Measurements from ENCODE around the gene PTPRCAP.

Gene PTPRCAP

DNA sequence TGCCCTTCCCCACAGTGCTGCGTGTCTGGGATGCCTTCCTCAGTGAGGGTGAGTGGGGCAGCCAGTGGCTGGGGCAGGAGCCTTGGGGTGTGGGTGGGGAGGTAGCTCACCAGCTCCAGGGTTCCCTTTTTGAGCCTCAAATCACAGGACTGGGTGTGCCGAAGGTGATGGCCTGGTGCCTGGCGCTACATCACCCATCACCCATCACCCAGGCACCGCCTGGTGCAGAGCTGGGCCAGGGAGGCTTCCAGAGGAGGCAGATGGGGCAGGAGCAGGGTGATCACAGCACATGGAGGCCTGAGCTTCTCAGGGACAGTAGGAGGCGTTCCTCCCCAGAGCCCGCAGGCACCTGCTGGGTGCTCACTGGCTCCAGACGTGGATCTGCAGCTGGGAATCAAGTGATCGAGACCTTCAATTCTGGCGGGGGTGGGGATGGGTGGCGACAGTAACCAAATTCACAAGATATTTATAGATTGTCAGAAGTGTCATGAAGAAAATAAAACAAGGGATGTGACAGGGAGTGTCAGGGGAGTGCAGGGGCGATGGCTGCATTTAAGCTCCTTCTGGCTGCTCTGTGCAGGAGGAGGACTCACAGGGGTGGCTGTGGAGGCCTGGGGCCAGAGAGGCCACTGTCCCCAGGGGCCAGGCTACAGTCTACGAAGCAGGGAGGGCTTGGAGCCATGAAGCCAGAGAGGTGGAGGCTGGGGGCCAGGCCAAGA is 30.4 kb downstream of the PTPRCAP start:
- TF ChIP-seq TCF12 (IDR thresholded peaks at IDR 0.05; ENCODE audit: low read depth): no peak
- TF ChIP-seq CEBPB (IDR thresholded peaks at IDR 0.05): no peak
- no peak for TF ChIP-seq REST (IDR thresholded peaks at IDR 0.05; ENCODE audit: low read depth)
- TF ChIP-seq TAF1 (IDR thresholded peaks at IDR 0.05; ENCODE audit: low read depth): no peak
- TF ChIP-seq USF1 (IDR thresholded peaks at IDR 0.05): no peak
- no peak for TF ChIP-seq EGR1 (IDR thresholded peaks at IDR 0.05)

GRCh38 chr11:67406420-67406968 is 31.0 kb downstream of the PTPRCAP start:
- no peak for TF ChIP-seq ZBTB7A (IDR thresholded peaks at IDR 0.05; ENCODE audit: low read depth)
- no peak for TF ChIP-seq TAF1 (IDR thresholded peaks at IDR 0.05; ENCODE audit: low read depth)
- no peak for TF ChIP-seq NFIC (IDR thresholded peaks at IDR 0.05)
- no peak for TF ChIP-seq TCF12 (IDR thresholded peaks at IDR 0.05; ENCODE audit: low read depth)
- TF ChIP-seq MAX (IDR thresholded peaks at IDR 0.05): no peak
- no peak for TF ChIP-seq EP300 (IDR thresholded peaks at IDR 0.05; ENCODE audit: borderline replicate concordance)
- TF ChIP-seq CREB1 (IDR thresholded peaks at IDR 0.05; ENCODE audit: low read depth): no peak
- no peak for TF ChIP-seq RAD21 (IDR thresholded peaks at IDR 0.05; ENCODE audit: low read depth)
- TF ChIP-seq EGR1 (IDR thresholded peaks at IDR 0.05): no peak
- no peak for TF ChIP-seq REST (IDR thresholded peaks at IDR 0.05; ENCODE audit: low read depth)
- TF ChIP-seq USF1 (IDR thresholded peaks at IDR 0.05): no peak
- TF ChIP-seq CEBPB (IDR thresholded peaks at IDR 0.05): no peak
- TF ChIP-seq TEAD4 (IDR thresholded peaks at IDR 0.05): no peak
- TF ChIP-seq FOXM1 (IDR thresholded peaks at IDR 0.05; ENCODE audit: borderline replicate concordance, low read depth): no peak
- no peak for TF ChIP-seq YY1 (IDR thresholded peaks at IDR 0.05; ENCODE audit: low read depth)

GRCh38 chr11:67405688-67406339 is 31.7 kb downstream of the PTPRCAP start:
- TF ChIP-seq TEAD4 (IDR thresholded peaks at IDR 0.05): no peak
- TF ChIP-seq CREB1 (IDR thresholded peaks at IDR 0.05; ENCODE audit: low read depth): no peak
- TF ChIP-seq REST (IDR thresholded peaks at IDR 0.05; ENCODE audit: low read depth): no peak
- TF ChIP-seq CEBPB (IDR thresholded peaks at IDR 0.05): no peak
- no peak for TF ChIP-seq TCF12 (IDR thresholded peaks at IDR 0.05; ENCODE audit: low read depth)
- no peak for TF ChIP-seq RAD21 (IDR thresholded peaks at IDR 0.05; ENCODE audit: low read depth)
- no peak for TF ChIP-seq USF1 (IDR thresholded peaks at IDR 0.05)
- TF ChIP-seq EP300 (IDR thresholded peaks at IDR 0.05; ENCODE audit: borderline replicate concordance): no peak
- no peak for TF ChIP-seq FOXM1 (IDR thresholded peaks at IDR 0.05; ENCODE audit: borderline replicate concordance, low read depth)

DNA sequence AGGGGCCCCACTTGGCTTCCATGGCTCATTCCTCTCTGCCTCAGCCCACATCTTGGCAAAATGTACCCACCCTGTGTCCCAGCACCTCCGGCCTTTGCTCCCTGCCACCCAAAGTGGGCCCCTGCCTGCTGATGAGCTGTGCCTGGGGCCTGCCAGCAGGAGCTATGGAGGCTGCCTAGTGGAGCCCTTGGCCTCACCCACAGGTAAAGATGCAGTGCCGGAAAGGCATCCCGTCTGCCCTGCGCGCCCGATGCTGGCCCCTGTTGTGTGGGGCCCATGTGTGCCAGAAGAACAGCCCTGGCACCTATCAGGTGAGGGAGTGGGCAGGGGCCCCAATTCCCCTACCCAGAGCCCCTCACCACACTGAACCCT is 32.3 kb downstream of the PTPRCAP start:
- no peak for TF ChIP-seq EGR1 (IDR thresholded peaks at IDR 0.05)
- no peak for TF ChIP-seq EP300 (IDR thresholded peaks at IDR 0.05; ENCODE audit: borderline replicate concordance)
- TF ChIP-seq FOXM1 (IDR thresholded peaks at IDR 0.05; ENCODE audit: borderline replicate concordance, low read depth): no peak
- no peak for TF ChIP-seq TEAD4 (IDR thresholded peaks at IDR 0.05)
- no peak for TF ChIP-seq RAD21 (IDR thresholded peaks at IDR 0.05; ENCODE audit: low read depth)
- TF ChIP-seq MAX (IDR thresholded peaks at IDR 0.05): no peak
- TF ChIP-seq TAF1 (IDR thresholded peaks at IDR 0.05; ENCODE audit: low read depth): no peak
- TF ChIP-seq ZBTB7A (IDR thresholded peaks at IDR 0.05; ENCODE audit: low read depth): no peak
- TF ChIP-seq CEBPB (IDR thresholded peaks at IDR 0.05): no peak
- no peak for TF ChIP-seq YY1 (IDR thresholded peaks at IDR 0.05; ENCODE audit: low read depth)
- no peak for TF ChIP-seq REST (IDR thresholded peaks at IDR 0.05; ENCODE audit: low read depth)
- no peak for TF ChIP-seq CREB1 (IDR thresholded peaks at IDR 0.05; ENCODE audit: low read depth)
- TF ChIP-seq TCF12 (IDR thresholded peaks at IDR 0.05; ENCODE audit: low read depth): no peak
- TF ChIP-seq USF1 (IDR thresholded peaks at IDR 0.05): no peak
- no peak for TF ChIP-seq NFIC (IDR thresholded peaks at IDR 0.05)
